Uterus (tissue), 4 donors: ENCODE results near the gene ZFAND3. TPM values are rescaled to one million over a fixed set of nuclear protein-coding genes. Genes with fewer than 3 reads are reported as not detected.

ENCODE experiments used
- DNase-seq, 2 donors: peaks; one replicate each; pipeline ENCODE4 v3.0.0-alpha.2; 2019 to 2020
- H3K27ac ChIP-seq, 2 donors: fragments of 200-600 bp; sonication (generic); 1 replicate in 1 of 2; 2 replicates in 1 of 2; pipeline ENCODE4 v1.5.1; 2016 to 2018
- H3K27me3 ChIP-seq, 2 donors: fragments of 200-600 bp; sonication (generic); one replicate each; pipeline ENCODE4 v1.5.1; 2018 to 2019; ENCODE audit warnings: control low read depth in 1 of 2
- H3K36me3 ChIP-seq, 2 donors: fragments of 200-600 bp; sonication (generic); one replicate each; pipeline ENCODE4 v1.5.1; 2019; ENCODE audit warnings: control low read depth in 1 of 2
- H3K4me1 ChIP-seq, 2 donors: fragments of 200-600 bp; sonication (generic); one replicate each; pipeline ENCODE4 v1.5.1; 2018 to 2019; ENCODE audit warnings: control low read depth in 1 of 2
- H3K4me3 ChIP-seq, 2 donors: fragments of 200-600 bp; sonication (generic); 1 replicate in 1 of 2; 2 replicates in 1 of 2; pipeline ENCODE4 v1.5.1; 2018 to 2019; ENCODE audit warnings: mild to moderate bottlenecking in 1 of 2
- H3K9me3 ChIP-seq, 2 donors: fragments of 200-600 bp; sonication (generic); one replicate each; pipeline ENCODE4 v1.5.1; 2019; ENCODE audit warnings: control low read depth in 1 of 2
- CTCF ChIP-seq, 4 experiments: fragments of 200-600 bp in 2 of 4; fragments of 450-650 bp in 2 of 4; sonication (generic) in 2 of 4; IDR thresholded peaks; one replicate each; pipeline ENCODE4 v1.5.1; 2016 to 2019; ENCODE audit warnings: antibody characterized with exemption in 4 of 4, mild to moderate bottlenecking in 2 of 4, moderate library complexity in 1 of 4
- POLR2A ChIP-seq, 2 donors: fragments of 450-650 bp; IDR thresholded peaks; one replicate each; pipeline ENCODE4 v1.6.1; 2016; ENCODE audit warnings: antibody characterized with exemption in 2 of 2, mild to moderate bottlenecking in 1 of 2, moderate library complexity in 1 of 2
- intact Hi-C: fragments of 100-400 bp; cut with DNase I; formaldehyde crosslinking; loops from one replicate; pipeline ENCODE4 v1.15.1; 2023; ENCODE audit warnings: low total_unique reads
- total RNA-seq, 4 donors: library from RNA; depleted of rRNA in 3 of 4; stranded (reverse); fragments of >200 nt in 3 of 4; gene quantifications; one replicate each; pipeline versions ENCODE4 v1.1.0 to v1.2.4, GENCODE V29; 2014 to 2023
- donor health status: DM: yes; HTN: yes; CAD: no.

The ZFAND3 gene
- total RNA-seq, 4 donors from 2014 or later = 5.0 to 81.9 (median 54.6) TPM

GRCh38 chr6:37928217-37928616, 108.7 kb downstream of the ZFAND3 start:
- Histone ChIP-seq H3K4me1 (no peaks in the 10 kb centered on the region), H3K36me3 (no peaks in the 10 kb centered on the region), H3K4me3 (no peak overlapping the region), H3K9me3 (no peaks in the 10 kb centered on the region), H3K27ac (no peak overlapping the region), H3K27me3 (no peaks in the 10 kb centered on the region)
- TF ChIP-seq CTCF (IDR thresholded peaks at IDR 0.05) = no peak
- no peak for TF ChIP-seq POLR2A (IDR thresholded peaks at IDR 0.05)
- no peak for DNase-seq
- intact Hi-C loops = no loop called here

GRCh38 chr6:37930288-37930971, 110.9 kb downstream of the ZFAND3 start:
- no peaks in the 10 kb centered on the region for H3K36me3 ChIP-seq
- no peaks in the 10 kb centered on the region for H3K27me3 ChIP-seq
- no peaks in the 10 kb centered on the region for H3K4me1 ChIP-seq
- no peak overlapping the region for H3K27ac ChIP-seq
- no peak for DNase-seq
- intact Hi-C loops = no loop called here
- no peak overlapping the region for H3K4me3 ChIP-seq
- TF ChIP-seq CTCF (IDR thresholded peaks at IDR 0.05) (no peak), POLR2A (IDR thresholded peaks at IDR 0.05) (no peak)
- no peaks in the 10 kb centered on the region for H3K9me3 ChIP-seq

GRCh38 chr6:37931066-37931465, 111.5 kb downstream of the ZFAND3 start:
- H3K27ac ChIP-seq = no peak overlapping the region
- H3K27me3 ChIP-seq = no peaks in the 10 kb centered on the region
- H3K36me3 ChIP-seq = no peaks in the 10 kb centered on the region
- no peaks in the 10 kb centered on the region for H3K4me1 ChIP-seq
- DNase-seq = no peak
- no peak for TF ChIP-seq POLR2A (IDR thresholded peaks at IDR 0.05)
- H3K4me3 ChIP-seq = no peak overlapping the region
- intact Hi-C loops = no loop called here
- no peaks in the 10 kb centered on the region for H3K9me3 ChIP-seq

GRCh38 chr6:37934276-37934675, 114.7 kb downstream of the ZFAND3 start:
- Histone ChIP-seq H3K27me3 (no peaks in the 10 kb centered on the region), H3K27ac (no peak overlapping the region), H3K4me1 (no peaks in the 10 kb centered on the region), H3K9me3 (no peaks in the 10 kb centered on the region), H3K4me3 (no peak overlapping the region), H3K36me3 (no peaks in the 10 kb centered on the region)
- intact Hi-C loops = no loop called here
- no peak for DNase-seq
- TF ChIP-seq POLR2A (IDR thresholded peaks at IDR 0.05) (no peak), CTCF (IDR thresholded peaks at IDR 0.05) (no peak)

GRCh38 chr6:37936150-37936549, 116.6 kb downstream of the ZFAND3 start:
- DNase-seq = no peak
- Histone ChIP-seq H3K27ac (no peak overlapping the region), H3K9me3 (no peaks in the 10 kb centered on the region), H3K4me3 (no peak overlapping the region), H3K4me1 (no peaks in the 10 kb centered on the region), H3K27me3 (no peaks in the 10 kb centered on the region), H3K36me3 (no peaks in the 10 kb centered on the region)
- intact Hi-C loops = no loop called here
- no peak for TF ChIP-seq POLR2A (IDR thresholded peaks at IDR 0.05)
- TF ChIP-seq CTCF (IDR thresholded peaks at IDR 0.05) = no peak

- intact Hi-C loops = no loop called here
- Histone ChIP-seq H3K36me3 (no peaks in the 10 kb centered on the region), H3K27ac (no peak overlapping the region), H3K4me1 (no peaks in the 10 kb centered on the region), H3K27me3 (no peaks in the 10 kb centered on the region), H3K9me3 (no peaks in the 10 kb centered on the region), H3K4me3 (no peak overlapping the region)
- no peak for DNase-seq
- TF ChIP-seq POLR2A (IDR thresholded peaks at IDR 0.05) = no peak
- TF ChIP-seq CTCF (IDR thresholded peaks at IDR 0.05) = no peak
Observed at GRCh38 chr6:37936906-37937305, 117.4 kb downstream of the ZFAND3 start.
